ENCODE data around the gene RRAGC. TPM values are rescaled to one million over a fixed set of nuclear protein-coding genes. Genes with fewer than 3 reads are reported as not detected.
A peak's percentile ranks its signal among the peaks of the same experiment; 100 is the strongest.

Gene RRAGC
- polyA plus RNA-seq, 1 donor from 2014 or later = 10.6 TPM

DNA sequence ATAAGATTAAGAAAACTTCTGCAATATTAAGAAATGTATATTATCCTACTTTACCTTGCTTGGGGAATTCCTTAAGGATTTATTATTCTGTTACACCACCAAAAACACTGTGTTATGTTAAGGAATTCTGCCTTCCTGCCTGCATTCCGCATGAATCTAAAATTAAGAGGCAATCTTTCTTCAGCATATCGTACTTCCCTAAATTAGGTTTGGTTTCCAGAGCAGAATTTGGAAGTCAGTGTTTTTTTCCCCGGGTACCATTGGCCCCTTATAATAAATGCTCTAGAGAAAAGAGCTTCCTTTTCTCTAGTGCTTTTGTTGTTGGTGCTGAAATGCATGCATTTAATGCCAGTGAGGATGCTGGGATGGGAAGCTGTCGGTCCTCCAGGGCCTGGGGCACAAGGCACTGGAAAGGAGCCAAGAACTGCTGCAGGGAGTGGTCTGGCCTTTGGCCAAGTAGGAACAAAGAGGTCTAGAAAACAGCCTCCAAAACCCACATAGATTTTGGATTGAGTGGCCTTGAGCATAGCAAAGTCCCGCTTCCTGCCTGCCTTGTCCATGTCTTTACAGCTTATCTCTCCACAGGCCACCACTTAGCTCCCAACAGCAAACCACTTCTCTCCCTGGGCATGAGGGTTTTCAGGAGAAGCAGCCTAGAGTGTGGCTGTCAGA lies 69.9 kb downstream of the RRAGC start:
- H3K9me3 Mint-ChIP-seq = peaks cover 7 to 17% (median 14%) of the 10 kb centered on the region in 3 donors
- peak overlapping the region in 1 of 4 donors; percentile 36 for H3K4me3 Mint-ChIP-seq
- H3K27ac Mint-ChIP-seq = no peak overlapping the region
- no peaks in the 10 kb centered on the region for H3K36me3 Mint-ChIP-seq
- no peaks in the 10 kb centered on the region for H3K4me1 Mint-ChIP-seq
- peaks cover 33% of the 10 kb centered on the region for H3K27me3 Mint-ChIP-seq

- peaks cover 43% of the 10 kb centered on the region for H3K27me3 Mint-ChIP-seq
- no peak overlapping the region for H3K4me3 Mint-ChIP-seq
- peaks cover 4 to 10% (median 5%) of the 10 kb centered on the region in 3 donors for H3K9me3 Mint-ChIP-seq
- H3K27ac Mint-ChIP-seq = no peak overlapping the region
- H3K36me3 Mint-ChIP-seq = no peaks in the 10 kb centered on the region
- no peaks in the 10 kb centered on the region for H3K4me1 Mint-ChIP-seq
These were observed 70.9 kb downstream of the RRAGC start for GRCh38 chr1:38788341-38789336.

Other genes with a start within 250 kb of the RRAGC start
- gene MYCBP, start 13.6 kb upstream of the RRAGC start, polyA plus RNA-seq = 35.6 TPM
- not detected for gene GJA9, start 21.8 kb upstream of the RRAGC start, polyA plus RNA-seq
- gene RHBDL2, start 82.1 kb upstream of the RRAGC start, polyA plus RNA-seq = not detected
- 75.8 TPM for gene AKIRIN1, start 131.5 kb upstream of the RRAGC start, polyA plus RNA-seq
- 312 TPM for gene NDUFS5, start 166.6 kb upstream of the RRAGC start, polyA plus RNA-seq

Measured in IgD-negative memory B cell (primary cell).